Measurements from ENCODE around the gene MIPOL1. TPM values are rescaled to one million over a fixed set of nuclear protein-coding genes. Genes with fewer than 3 reads are reported as not detected.
"Not testable (repeated sequence)": the region's sequence is repeated elsewhere in the genome, so short reads cannot be mapped to it uniquely, and the experiment has no call there.

Gene MIPOL1
- total RNA-seq, 1 donor from 2014 or later = 12.1 TPM

DNA sequence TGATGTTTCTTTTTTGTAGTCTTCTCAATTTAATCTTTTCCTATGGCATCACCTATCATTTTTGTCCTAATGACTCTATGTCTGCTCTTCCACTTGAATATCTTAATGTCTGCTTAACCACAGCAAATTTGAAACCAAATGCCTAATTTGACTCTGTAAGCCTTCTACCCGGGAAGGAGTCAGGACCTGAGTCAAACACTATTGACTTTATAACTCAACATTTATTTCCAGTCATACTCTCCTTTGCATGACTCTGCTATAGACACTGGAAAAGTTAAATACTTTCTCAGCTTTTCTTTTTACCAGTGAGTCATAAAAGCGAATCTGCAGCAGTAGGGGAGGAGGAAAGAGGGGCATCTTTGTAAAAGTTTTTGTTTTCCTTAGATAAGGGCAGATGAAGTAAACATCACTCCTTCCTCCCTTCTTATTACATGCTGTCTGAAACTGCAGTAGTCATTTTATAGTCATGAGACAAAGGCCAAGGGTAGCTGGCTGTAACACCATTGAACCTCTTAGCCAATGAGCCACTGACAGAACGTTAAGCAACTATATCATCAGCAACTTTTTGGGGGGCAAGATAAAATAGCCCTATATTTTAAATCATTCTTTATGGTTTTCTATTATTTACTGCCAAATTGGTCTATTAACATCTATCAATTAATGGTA is 179.3 kb downstream of the MIPOL1 start:
- TF ChIP-seq, protein P1, sequence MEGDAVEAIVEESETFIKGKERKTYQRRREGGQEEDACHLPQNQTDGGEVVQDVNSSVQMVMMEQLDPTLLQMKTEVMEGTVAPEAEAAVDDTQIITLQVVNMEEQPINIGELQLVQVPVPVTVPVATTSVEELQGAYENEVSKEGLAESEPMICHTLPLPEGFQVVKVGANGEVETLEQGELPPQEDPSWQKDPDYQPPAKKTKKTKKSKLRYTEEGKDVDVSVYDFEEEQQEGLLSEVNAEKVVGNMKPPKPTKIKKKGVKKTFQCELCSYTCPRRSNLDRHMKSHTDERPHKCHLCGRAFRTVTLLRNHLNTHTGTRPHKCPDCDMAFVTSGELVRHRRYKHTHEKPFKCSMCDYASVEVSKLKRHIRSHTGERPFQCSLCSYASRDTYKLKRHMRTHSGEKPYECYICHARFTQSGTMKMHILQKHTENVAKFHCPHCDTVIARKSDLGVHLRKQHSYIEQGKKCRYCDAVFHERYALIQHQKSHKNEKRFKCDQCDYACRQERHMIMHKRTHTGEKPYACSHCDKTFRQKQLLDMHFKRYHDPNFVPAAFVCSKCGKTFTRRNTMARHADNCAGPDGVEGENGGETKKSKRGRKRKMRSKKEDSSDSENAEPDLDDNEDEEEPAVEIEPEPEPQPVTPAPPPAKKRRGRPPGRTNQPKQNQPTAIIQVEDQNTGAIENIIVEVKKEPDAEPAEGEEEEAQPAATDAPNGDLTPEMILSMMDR (IDR thresholded peaks at IDR 0.05; ENCODE audit: unreplicated experiment) = no peak
- Mint-ChIP-seq H3K9me3 (ENCODE audit: unreplicated experiment) (no peaks in the 10 kb centered on the region), H3K27ac (ENCODE audit: unreplicated experiment) (no peak overlapping the region), H3K4me3 (ENCODE audit: unreplicated experiment) (no peak overlapping the region), H3K4me1 (ENCODE audit: unreplicated experiment) (no peaks in the 10 kb centered on the region), H3K36me3 (ENCODE audit: low read depth, unreplicated experiment) (no peaks in the 10 kb centered on the region), H3K27me3 (ENCODE audit: unreplicated experiment) (peaks cover 1% of the 10 kb centered on the region)
- no peak for DNase-seq (ENCODE audit: low spot score)

DNA sequence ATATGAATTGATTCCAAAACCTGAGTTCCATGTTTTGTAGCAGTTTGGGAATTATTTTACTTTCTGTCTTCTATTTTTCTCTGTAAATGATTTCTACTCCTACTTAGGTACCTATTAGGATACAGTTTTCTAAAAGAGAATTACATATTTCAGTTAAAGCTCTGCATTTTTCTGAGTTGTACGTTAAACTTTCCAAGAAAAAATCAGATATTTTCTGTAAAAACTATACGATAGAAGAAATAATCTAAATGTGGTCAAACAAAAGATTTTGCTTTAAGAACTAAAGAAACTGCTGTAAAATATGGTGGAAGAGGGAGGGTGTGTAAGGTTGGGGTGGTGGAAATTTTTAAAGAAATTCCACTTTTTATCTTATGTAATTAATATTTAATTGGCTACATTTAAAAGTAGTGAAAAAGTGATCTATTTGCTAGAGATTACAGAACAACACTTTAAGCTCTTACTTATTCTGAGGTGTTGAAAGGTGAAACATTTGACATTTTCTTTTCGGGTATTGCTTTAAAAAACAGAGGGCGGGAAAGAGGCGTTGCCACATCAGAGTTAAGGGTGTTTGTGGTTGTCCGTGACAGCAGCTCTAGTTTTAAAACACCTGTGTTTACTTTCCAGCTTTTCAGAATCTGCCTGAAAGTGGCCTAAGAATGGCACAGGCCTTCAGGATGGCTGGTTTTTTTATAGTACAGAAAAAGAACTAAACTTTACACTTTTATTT is 187.3 kb downstream of the MIPOL1 start:
- H3K36me3 Mint-ChIP-seq (ENCODE audit: low read depth, unreplicated experiment) = no peaks in the 10 kb centered on the region
- no peak for DNase-seq (ENCODE audit: low spot score)
- H3K27me3 Mint-ChIP-seq (ENCODE audit: unreplicated experiment) = no peaks in the 10 kb centered on the region
- TF ChIP-seq, protein P1 (IDR thresholded peaks at IDR 0.05; ENCODE audit: unreplicated experiment) = no peak
- no peaks in the 10 kb centered on the region for H3K9me3 Mint-ChIP-seq (ENCODE audit: unreplicated experiment)
- H3K4me3 Mint-ChIP-seq (ENCODE audit: unreplicated experiment) = no peak overlapping the region
- H3K4me1 Mint-ChIP-seq (ENCODE audit: unreplicated experiment) = no peaks in the 10 kb centered on the region
- H3K27ac Mint-ChIP-seq (ENCODE audit: unreplicated experiment) = no peak overlapping the region

DNA sequence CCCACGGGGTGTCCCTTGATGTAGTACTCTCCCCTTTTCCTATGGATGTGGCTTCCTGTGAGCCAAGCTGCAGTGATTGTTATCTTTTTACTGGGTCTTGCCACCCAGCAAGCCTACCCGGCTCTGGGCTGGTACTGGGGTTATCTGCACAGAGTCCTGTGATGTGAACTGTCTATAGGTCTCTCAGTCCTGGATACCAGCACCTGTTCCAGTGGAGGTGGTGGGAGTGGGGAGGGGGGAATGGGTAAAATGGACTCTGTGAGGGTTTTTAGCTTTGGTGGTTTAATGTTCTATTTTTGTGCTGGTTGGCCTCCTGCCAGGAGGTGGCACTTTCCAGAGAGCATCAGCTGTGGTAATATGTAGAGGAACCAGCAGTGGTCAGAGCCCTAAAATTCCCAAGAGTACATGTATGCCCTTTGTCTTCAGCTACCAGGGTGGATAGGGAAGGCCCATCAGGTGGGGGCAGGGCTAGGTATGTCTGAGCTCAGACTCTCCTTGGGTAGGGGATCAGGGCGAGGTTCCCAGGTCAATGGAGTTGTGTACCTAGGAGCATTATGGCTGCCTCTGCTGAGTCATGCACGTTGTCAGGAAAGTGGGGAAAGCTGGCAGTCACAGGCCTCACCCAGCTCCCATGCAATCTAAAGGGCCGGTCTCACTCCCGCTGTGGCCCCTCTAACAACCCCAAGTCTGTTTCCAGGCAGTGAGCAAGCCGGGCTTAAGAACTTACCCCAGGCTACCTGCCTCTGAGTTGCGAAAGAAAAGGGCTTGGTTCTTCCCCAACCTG is 199.6 kb downstream of the MIPOL1 start:
- H3K27me3 Mint-ChIP-seq (ENCODE audit: unreplicated experiment); H3K4me3 Mint-ChIP-seq (ENCODE audit: unreplicated experiment); DNase-seq (ENCODE audit: low spot score); H3K27ac Mint-ChIP-seq (ENCODE audit: unreplicated experiment); H3K9me3 Mint-ChIP-seq (ENCODE audit: unreplicated experiment); H3K4me1 Mint-ChIP-seq (ENCODE audit: unreplicated experiment): not testable (repeated sequence)
- H3K36me3 Mint-ChIP-seq (ENCODE audit: low read depth, unreplicated experiment) = peaks cover 15% of the 10 kb centered on the region

DNA sequence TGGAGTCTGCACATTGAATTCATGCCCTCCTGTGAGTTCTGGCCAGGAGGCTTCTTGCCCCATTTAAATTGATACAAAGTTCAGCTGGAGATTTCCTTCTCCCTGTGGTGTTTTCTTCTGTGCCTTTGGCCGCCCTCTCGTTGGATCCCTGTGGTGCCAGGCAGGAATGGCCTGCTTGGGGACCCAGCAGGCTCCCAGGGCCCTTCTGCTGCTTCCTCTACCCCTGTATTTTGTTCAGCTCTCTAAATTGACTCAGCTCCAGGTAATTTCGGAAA is 200.1 kb downstream of the MIPOL1 start:
- TF ChIP-seq, protein P1 (IDR thresholded peaks at IDR 0.05; ENCODE audit: unreplicated experiment) = no peak
- H3K4me1 Mint-ChIP-seq (ENCODE audit: unreplicated experiment) = no peaks in the 10 kb centered on the region
- peaks cover 15% of the 10 kb centered on the region for H3K36me3 Mint-ChIP-seq (ENCODE audit: low read depth, unreplicated experiment)
- H3K27ac Mint-ChIP-seq (ENCODE audit: unreplicated experiment) = no peak overlapping the region
- no peak for DNase-seq (ENCODE audit: low spot score)
- no peaks in the 10 kb centered on the region for H3K9me3 Mint-ChIP-seq (ENCODE audit: unreplicated experiment)
- peaks cover under 1% of the 10 kb centered on the region for H3K27me3 Mint-ChIP-seq (ENCODE audit: unreplicated experiment)
- H3K4me3 Mint-ChIP-seq (ENCODE audit: unreplicated experiment) = no peak overlapping the region

DNA sequence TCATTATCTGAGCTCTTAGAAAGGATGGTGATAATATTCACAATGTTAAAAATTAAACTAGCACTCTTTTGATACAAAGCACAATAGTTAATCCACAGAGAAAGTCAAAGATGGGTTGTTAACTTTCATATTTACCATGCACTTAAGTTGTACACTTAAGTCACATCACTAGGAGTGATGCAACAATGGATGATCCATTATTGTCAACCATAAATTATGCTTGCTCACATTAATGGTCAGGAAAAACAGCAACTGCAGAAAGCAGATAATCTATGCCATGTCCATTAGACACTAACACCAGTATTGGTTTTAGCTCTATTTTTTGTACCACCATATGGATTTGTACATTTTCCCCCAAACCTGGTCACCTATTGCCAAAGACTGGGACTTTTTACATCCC is 201.8 kb downstream of the MIPOL1 start:
- H3K36me3 Mint-ChIP-seq (ENCODE audit: low read depth, unreplicated experiment) = peaks cover 15% of the 10 kb centered on the region
- no peak overlapping the region for H3K4me3 Mint-ChIP-seq (ENCODE audit: unreplicated experiment)
- no peak for DNase-seq (ENCODE audit: low spot score)
- H3K27me3 Mint-ChIP-seq (ENCODE audit: unreplicated experiment) = no peaks in the 10 kb centered on the region
- H3K27ac Mint-ChIP-seq (ENCODE audit: unreplicated experiment) = no peak overlapping the region
- H3K9me3 Mint-ChIP-seq (ENCODE audit: unreplicated experiment) = no peaks in the 10 kb centered on the region
- H3K4me1 Mint-ChIP-seq (ENCODE audit: unreplicated experiment) = no peaks in the 10 kb centered on the region
- TF ChIP-seq, protein P1 (IDR thresholded peaks at IDR 0.05; ENCODE audit: unreplicated experiment) = no peak
